Measurements from ENCODE around the gene ALDH3A1.

The ALDH3A1 gene

DNA sequence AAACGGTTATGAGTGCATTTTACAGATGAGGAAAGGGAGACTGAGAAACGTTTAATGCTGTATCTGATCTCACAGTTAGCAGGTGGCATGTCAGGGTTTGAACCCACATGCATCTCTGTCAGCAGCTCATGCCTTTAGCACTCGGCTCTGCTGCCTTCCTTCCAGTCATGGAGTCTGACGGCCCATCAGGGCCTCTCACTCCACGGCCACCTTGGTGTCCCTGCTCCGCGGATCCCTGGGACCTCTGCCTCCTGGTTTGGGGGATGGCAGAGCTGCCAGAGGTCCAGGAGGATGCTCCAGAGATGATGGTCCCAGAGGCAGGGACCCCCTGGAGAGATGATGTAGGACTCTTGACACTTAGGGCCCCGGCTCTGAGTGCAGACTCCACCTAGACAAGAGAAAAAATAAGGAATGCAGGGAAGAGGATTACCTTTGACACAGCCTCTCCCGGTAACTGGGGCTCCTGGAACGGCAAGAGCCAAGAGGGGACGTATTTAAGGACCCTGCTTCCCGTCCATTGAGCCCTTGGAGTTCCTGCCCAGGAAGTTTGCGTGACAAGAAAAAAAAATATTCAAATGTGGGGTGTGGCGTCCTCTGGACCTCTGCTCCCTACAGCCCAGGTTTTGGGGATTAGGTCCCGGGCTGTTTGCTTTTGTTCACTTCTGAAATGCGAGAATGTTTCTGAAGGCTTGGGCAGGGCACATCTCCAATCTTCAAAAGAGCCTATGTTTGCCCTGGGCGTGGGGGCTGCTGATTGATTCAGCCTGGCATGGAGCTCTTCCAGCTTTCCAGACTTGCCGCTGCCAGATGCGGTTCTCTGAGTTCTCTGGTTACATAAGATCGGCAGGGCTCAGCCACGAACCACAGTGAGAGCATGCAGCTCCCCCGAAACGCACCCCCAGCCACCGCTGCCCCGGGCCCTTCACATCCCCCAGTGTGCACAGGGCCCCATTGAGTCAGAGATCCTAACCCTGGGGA lies at the start of gene ALDH3A1:
Gene ALDH3A1, minus strand, starts transcription at position 470 of the 978 bp plus-strand sequence. CDS start 3,169 bp downstream, outside the sequence.
- in situ Hi-C loops (cut with MboI; ENCODE audit: low sequenced_read_pairs), result no loop called here

DNA sequence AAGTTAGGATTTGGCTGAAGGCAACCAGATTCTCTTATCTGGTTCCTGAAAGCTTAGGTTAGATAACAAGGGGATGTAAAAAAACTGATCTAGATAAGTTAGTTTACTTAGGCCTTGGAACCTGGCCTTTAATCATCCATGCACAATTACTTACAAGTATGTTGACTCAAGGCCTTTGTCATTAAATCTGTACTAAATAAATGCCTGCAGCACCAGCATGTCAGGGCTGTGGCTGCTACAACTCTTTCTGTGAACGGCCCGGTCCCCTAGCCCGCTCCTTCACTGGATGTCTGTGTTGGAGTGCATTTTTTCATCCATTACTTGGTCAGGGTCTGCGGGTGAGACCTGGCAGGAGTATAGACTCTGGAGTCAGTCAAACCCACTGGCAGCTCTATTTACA lies 48.4 kb upstream of the ALDH3A1 start:
- in situ Hi-C loops (cut with MboI; ENCODE audit: low sequenced_read_pairs), result no loop called here

DNA sequence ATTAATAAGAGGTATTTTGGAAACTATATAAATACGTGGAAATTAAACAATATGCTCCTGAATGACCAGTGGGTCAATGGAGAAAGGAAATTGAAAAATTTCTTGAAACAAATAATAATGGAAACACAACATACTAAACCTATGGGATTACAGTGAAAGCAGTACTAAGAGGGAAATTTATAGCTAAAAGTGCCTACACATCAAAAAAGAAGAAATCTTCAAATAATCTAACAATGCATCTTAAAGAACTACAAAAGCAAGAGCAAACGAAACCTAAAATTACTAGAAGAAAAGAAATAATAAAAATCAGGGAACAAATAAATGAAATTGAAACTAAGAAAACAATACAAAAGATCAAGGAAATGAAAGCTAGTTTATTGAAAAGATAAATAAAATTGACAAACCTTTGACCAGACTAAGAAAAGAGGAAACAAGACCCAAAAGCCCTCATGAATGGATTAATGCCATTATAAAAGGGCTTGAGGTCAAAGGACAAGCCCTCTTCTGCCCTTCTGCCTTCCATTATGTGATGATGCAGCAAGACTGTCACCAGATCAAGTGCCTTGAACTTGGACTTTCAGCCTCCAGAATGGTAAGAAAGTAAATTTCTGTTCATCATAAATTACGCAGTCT lies 43.9 kb upstream of the ALDH3A1 start:
- in situ Hi-C loops (cut with MboI; ENCODE audit: low sequenced_read_pairs), result no loop called here

GRCh38 chr17:19787733-19788357 lies 39.7 kb upstream of the ALDH3A1 start:
- in situ Hi-C loops (cut with MboI; ENCODE audit: low sequenced_read_pairs), result no loop called here

DNA sequence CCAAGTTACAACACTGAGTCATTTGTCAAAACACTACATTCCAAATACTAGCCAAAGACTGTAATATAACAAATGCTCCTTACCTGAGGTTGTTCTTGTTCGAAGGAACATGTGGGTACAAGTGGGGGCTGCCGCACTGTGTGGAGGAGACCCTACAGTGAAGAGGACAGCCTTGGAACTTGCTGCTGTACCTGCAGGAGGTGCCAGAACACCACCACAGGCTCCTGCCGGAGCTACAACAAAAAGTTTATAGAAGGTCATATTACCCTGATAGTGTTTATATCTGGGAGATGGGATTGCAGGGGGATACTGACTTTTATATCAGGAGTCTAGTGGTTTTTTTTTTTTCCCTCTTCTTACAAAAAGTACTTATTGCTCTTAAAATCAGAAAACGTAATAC lies 37.8 kb upstream of the ALDH3A1 start:
- in situ Hi-C loops (cut with MboI; ENCODE audit: low sequenced_read_pairs), result no loop called here

- in situ Hi-C loops (cut with MboI; ENCODE audit: low sequenced_read_pairs), result no loop called here
Observed at GRCh38 chr17:19781488-19782458, 33.7 kb upstream of the ALDH3A1 start.

- in situ Hi-C loops (cut with MboI; ENCODE audit: low sequenced_read_pairs), result no loop called here
Observed at GRCh38 chr17:19780846-19781245, 32.7 kb upstream of the ALDH3A1 start.

- in situ Hi-C loops (cut with MboI; ENCODE audit: low sequenced_read_pairs), result loop anchor here (25.0 kb wide), 1 partner anchor 261 kb away; no protein-coding TSS in a partner anchor
Observed at GRCh38 chr17:19773534-19773933, 25.4 kb upstream of the ALDH3A1 start.

GRCh38 chr17:19771971-19772630 lies 24.0 kb upstream of the ALDH3A1 start:
- in situ Hi-C loops (cut with MboI; ENCODE audit: low sequenced_read_pairs), result loop anchor here (25.0 kb wide), 1 partner anchor 260 kb away; no protein-coding TSS in a partner anchor

GRCh38 chr17:19770985-19771735 lies 23.1 kb upstream of the ALDH3A1 start:
- in situ Hi-C loops (cut with MboI; ENCODE audit: low sequenced_read_pairs), result loop anchor here (25.0 kb wide), 1 partner anchor 259 kb away; no protein-coding TSS in a partner anchor

DNA sequence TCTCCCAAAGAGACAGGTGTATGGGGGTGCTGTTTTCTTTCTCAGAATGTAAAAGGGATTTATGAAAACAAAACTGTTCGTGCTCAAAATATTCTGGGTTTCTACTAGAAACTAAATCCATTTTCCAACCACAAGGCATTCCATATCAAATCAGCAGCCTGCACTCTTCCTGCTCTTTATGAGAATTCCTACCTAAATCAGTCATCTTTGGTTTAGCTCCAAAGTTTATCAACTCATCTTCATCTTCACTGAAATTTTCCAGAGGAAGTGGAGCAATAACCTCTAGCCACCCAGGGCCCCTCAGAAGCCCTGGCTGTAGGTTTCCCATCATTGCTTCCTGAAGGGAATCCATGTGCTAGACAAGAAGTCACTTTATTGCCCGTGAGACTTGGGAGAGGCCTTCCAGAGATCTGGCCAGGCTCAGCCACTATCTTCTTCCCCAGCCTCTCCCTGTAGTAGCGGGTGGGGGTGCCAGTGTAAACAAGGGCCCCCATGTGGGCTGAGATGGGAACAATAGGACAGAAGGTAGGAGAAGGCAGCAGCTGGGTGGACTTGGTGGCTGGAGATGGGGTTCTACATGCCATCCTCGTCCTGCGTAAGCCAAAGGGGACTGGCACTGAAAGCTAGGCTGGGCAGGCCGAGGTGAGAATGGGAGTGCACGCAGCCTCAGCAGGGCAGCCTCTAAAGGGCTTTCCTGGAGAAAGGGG lies 22.0 kb upstream of the ALDH3A1 start:
- in situ Hi-C loops (cut with MboI; ENCODE audit: low sequenced_read_pairs), result loop anchor here (25.0 kb wide), 1 partner anchor 258 kb away; no protein-coding TSS in a partner anchor

DNA sequence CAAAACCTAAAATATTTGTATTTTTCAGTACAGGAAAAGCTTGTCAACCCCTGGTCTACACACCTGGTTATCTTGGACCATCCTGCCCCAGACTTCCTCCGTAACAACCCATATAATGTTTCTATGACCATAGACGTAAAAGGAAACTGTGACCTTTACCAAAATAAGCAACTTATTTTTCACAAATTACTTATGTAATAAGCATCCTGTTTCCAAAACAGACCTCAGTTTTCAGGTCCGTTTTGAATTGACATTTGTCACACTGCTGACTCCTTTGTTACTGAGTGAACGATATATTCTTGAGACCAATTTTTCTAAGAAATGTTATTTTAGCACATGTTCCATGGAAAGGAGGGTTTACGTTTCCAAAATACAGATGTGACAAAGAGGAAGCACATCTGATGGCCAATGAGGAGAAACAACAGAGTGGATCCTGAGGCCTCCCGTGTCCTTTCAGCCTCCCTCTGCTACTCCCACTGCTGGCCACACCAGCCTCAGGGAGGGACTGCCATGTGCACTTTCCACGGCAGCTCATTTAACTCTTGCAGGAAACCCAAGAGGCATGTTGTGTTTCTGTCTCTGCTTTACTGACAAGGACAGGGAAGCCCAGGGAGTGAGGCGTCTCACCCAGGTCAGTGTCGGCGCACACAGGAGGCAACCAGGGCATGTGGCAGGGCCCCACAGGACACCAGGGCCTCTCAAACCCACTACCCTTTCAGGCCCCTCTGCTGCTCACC lies 20.1 kb upstream of the ALDH3A1 start:
- in situ Hi-C loops (cut with MboI; ENCODE audit: low sequenced_read_pairs), result loop anchor here (25.0 kb wide), 1 partner anchor 256 kb away; no protein-coding TSS in a partner anchor

- in situ Hi-C loops (cut with MboI; ENCODE audit: low sequenced_read_pairs), result loop anchor here (25.0 kb wide), 1 partner anchor 254 kb away; no protein-coding TSS in a partner anchor
Observed at GRCh38 chr17:19766421-19767270, 18.5 kb upstream of the ALDH3A1 start.

DNA sequence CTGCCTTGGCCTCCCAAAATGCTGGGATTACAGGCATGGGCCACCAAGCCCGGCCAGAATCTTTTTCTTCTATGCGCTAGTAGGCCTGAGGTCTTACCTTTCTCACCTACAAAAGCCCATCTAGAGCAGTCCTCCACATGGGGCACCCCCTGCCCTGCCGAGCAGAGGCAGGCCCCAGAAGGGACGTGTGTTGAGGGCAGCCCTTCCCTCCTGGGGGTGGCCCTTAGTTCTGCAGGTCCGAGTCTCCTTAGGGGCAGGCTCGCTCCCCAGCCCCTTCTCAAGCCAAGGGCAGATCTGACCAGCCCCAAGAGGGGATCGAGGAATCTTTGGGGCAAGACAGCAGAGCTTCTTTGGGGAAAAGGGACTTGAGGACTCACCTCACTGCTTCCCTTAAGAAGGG lies 17.9 kb upstream of the ALDH3A1 start:
- in situ Hi-C loops (cut with MboI; ENCODE audit: low sequenced_read_pairs), result loop anchor here (25.0 kb wide), 1 partner anchor 254 kb away; no protein-coding TSS in a partner anchor

GRCh38 chr17:19763991-19764390 lies 15.9 kb upstream of the ALDH3A1 start:
- in situ Hi-C loops (cut with MboI; ENCODE audit: low sequenced_read_pairs), result loop anchor here (25.0 kb wide), 1 partner anchor 252 kb away; no protein-coding TSS in a partner anchor

GRCh38 chr17:19763416-19763815 lies 15.3 kb upstream of the ALDH3A1 start:
- in situ Hi-C loops (cut with MboI; ENCODE audit: low sequenced_read_pairs), result loop anchor here (25.0 kb wide), 1 partner anchor 251 kb away; no protein-coding TSS in a partner anchor

Data from HL-60/S4 treated with phorbol 12-myristate 13-acetate at 8.2 ng/mL for 4 days and 3 days (cell line).